ENCODE measurements around the gene APOC4. TPM values are rescaled to one million over a fixed set of nuclear protein-coding genes. Genes with fewer than 3 reads are reported as not detected.

The APOC4 gene
- total and polyA plus RNA-seq, 3 donors from 2014 or later, result not detected

- peak within 1 kb of the TSS; percentile 93 to 96 for H3K27ac ChIP-seq
- peak within 1 kb of the TSS; percentile 99 to 100 for H3K4me3 ChIP-seq
- WGBS, 2 donors, result 0 to 1% methylated on average over 38 to 65 of the region's 65 CpGs
- DNase-seq, result peak; percentile 98
- intact Hi-C loops (cut with DNase I; ENCODE audit: low total_unique reads), result loop anchor here (5.0 kb wide), 1 partner anchor 53 kb away; no protein-coding TSS in a partner anchor
- TF ChIP-seq POLR2A (IDR thresholded peaks at IDR 0.05), result no peak
- peak in 2 of 3 experiments; percentile 50 to 62 for TF ChIP-seq CTCF (IDR thresholded peaks at IDR 0.05)
- no peaks in the 10 kb centered on the region for H3K9me3 ChIP-seq
- no peaks in the 10 kb centered on the region for H3K36me3 ChIP-seq (ENCODE audit: low read depth, missing control alignments)
- H3K27me3 ChIP-seq, result no peaks in the 10 kb centered on the region
- peaks cover 45% of the 10 kb centered on the region for H3K4me1 ChIP-seq
These were observed 12.8 kb downstream of the APOC4 start, which contains the start of gene CLPTM1 for GRCh38 chr19:44954649-44955504. TSS of gene CLPTM1 (plus strand) at chr19:44955380. CDS start at chr19:44955396, 16 bp downstream.

- H3K9me3 ChIP-seq, result no peaks in the 10 kb centered on the region
- H3K27ac ChIP-seq, result peak overlapping the region; percentile 93 to 96
- peak overlapping the region; percentile 99 to 100 for H3K4me3 ChIP-seq
- 1 to 6% methylated on average over 10 to 40 of the region's 40 CpGs for WGBS, 2 donors
- TF ChIP-seq CTCF (IDR thresholded peaks at IDR 0.05), result no peak
- no peak for TF ChIP-seq POLR2A (IDR thresholded peaks at IDR 0.05)
- H3K27me3 ChIP-seq, result no peaks in the 10 kb centered on the region
- intact Hi-C loops (cut with DNase I; ENCODE audit: low total_unique reads), result no loop called here
- DNase-seq, result peak; percentile 30
- peaks cover 38% of the 10 kb centered on the region for H3K4me1 ChIP-seq
- no peaks in the 10 kb centered on the region for H3K36me3 ChIP-seq (ENCODE audit: low read depth, missing control alignments)
These were observed 13.7 kb downstream of the APOC4 start for GRCh38 chr19:44955505-44956439.

- H3K27ac ChIP-seq, result no peak overlapping the region
- no peaks in the 10 kb centered on the region for H3K9me3 ChIP-seq
- DNase-seq, result no peak
- no peak overlapping the region for H3K4me3 ChIP-seq
- no peaks in the 10 kb centered on the region for H3K36me3 ChIP-seq (ENCODE audit: low read depth, missing control alignments)
- TF ChIP-seq CTCF (IDR thresholded peaks at IDR 0.05) (no peak), POLR2A (IDR thresholded peaks at IDR 0.05) (no peak)
- intact Hi-C loops (cut with DNase I; ENCODE audit: low total_unique reads), result no loop called here
- peaks cover 29% of the 10 kb centered on the region for H3K4me1 ChIP-seq
- WGBS, 2 donors, result 62 to 63% methylated on average over 5 to 7 of the region's 7 CpGs
- no peaks in the 10 kb centered on the region for H3K27me3 ChIP-seq
These were observed 15.5 kb downstream of the APOC4 start for GRCh38 chr19:44957526-44957925.

- DNase-seq, result no peak
- WGBS, 2 donors, result 74 to 75% methylated on average over 9 of the region's 9 CpGs
- H3K9me3 ChIP-seq, result no peaks in the 10 kb centered on the region
- intact Hi-C loops (cut with DNase I; ENCODE audit: low total_unique reads), result no loop called here
- H3K27ac ChIP-seq, result no peak overlapping the region
- no peaks in the 10 kb centered on the region for H3K36me3 ChIP-seq (ENCODE audit: low read depth, missing control alignments)
- H3K4me3 ChIP-seq, result no peak overlapping the region
- no peaks in the 10 kb centered on the region for H3K27me3 ChIP-seq
- TF ChIP-seq POLR2A (IDR thresholded peaks at IDR 0.05), result no peak
- no peak for TF ChIP-seq CTCF (IDR thresholded peaks at IDR 0.05)
- peaks cover 29% of the 10 kb centered on the region for H3K4me1 ChIP-seq
These were observed 16.1 kb downstream of the APOC4 start for GRCh38 chr19:44958090-44958489.

Measured in testis (tissue), 3 donors.